Caco-2 (cell line): ENCODE results near the gene SPAG17. TPM values are rescaled to one million over a fixed set of nuclear protein-coding genes. Genes with fewer than 3 reads are reported as not detected.

ENCODE experiments used
- BruUV-seq: library from RNA; stranded (reverse); fragments of 400-500 nt; replicated peaks from 2 replicates; lab custom pipeline; 2021; lab: Mats Ljungman, UMichigan
- CTCF ChIA-PET: fragments of 300-600 bp; sonication (Branson Sonifier 250); formaldehyde crosslinking; loops from one replicate; lab custom pipeline; 2022; ENCODE audit warnings: antibody characterized with exemption; lab: Charles Lee
- POLR2A ChIA-PET: fragments of 300-600 bp; sonication (Branson Sonifier 250); formaldehyde crosslinking; loops from one replicate; lab custom pipeline; 2022; ENCODE audit warnings: antibody characterized with exemption; lab: Charles Lee
- DNase-seq, 2 experiments: peaks; one replicate each; pipeline versions ENCODE4 v3.0.0 to v3.0.0-alpha.2; 2020 to 2022
- H3K27me3 ChIP-seq: replicated peaks from 2 replicates; pipeline ENCODE4 v1.6.0; 2011; ENCODE audit warnings: low read length; ENCODE audit not compliant: control insufficient read depth, insufficient read depth
- H3K36me3 ChIP-seq: 2 replicates; pipeline ENCODE4 v1.5.1; 2011; ENCODE audit warnings: low read length; ENCODE audit not compliant: control insufficient read depth, insufficient read depth
- H3K4me1 ChIP-seq: fragments of 250-450 bp; sonication (Bioruptor Pico); 2 replicates; pipeline ENCODE4 v1.5.1; 2020; ENCODE audit warnings: mild to moderate bottlenecking
- H3K4me3 ChIP-seq: 2 replicates; pipeline ENCODE4 v1.5.1; 2011; ENCODE audit warnings: low read depth, mild to moderate bottlenecking, control low read depth, low read length
- H3K9me3 ChIP-seq: fragments of 250-450 bp; sonication (Bioruptor Pico); 2 replicates; pipeline ENCODE4 v1.5.1; 2020; ENCODE audit warnings: mild to moderate bottlenecking, moderate library complexity
- H3K27ac Mint-ChIP-seq: one replicate; pipeline ENCODE4 v1.8.0; 2022; ENCODE audit warnings: mixed read lengths; ENCODE audit not compliant: unreplicated experiment
- H3K27me3 Mint-ChIP-seq: one replicate; pipeline ENCODE4 v1.8.0; 2022; ENCODE audit warnings: mixed read lengths; ENCODE audit not compliant: insufficient read depth, unreplicated experiment
- H3K36me3 Mint-ChIP-seq: one replicate; pipeline ENCODE4 v1.8.0; 2022; ENCODE audit warnings: mild to moderate bottlenecking, mixed read lengths; ENCODE audit not compliant: insufficient read depth, unreplicated experiment
- H3K4me1 Mint-ChIP-seq: one replicate; pipeline ENCODE4 v1.8.0; 2022; ENCODE audit warnings: low read depth, mixed read lengths; ENCODE audit not compliant: unreplicated experiment
- H3K4me3 Mint-ChIP-seq: one replicate; pipeline ENCODE4 v1.8.0; 2022; ENCODE audit warnings: mild to moderate bottlenecking, moderate library complexity, mixed read lengths; ENCODE audit not compliant: unreplicated experiment
- H3K9me3 Mint-ChIP-seq: one replicate; pipeline ENCODE4 v1.8.0; 2022; ENCODE audit warnings: mixed read lengths; ENCODE audit not compliant: unreplicated experiment
- intact Hi-C: fragments of 100-400 bp; cut with micrococcal nuclease; formaldehyde crosslinking; loops from one replicate; pipeline ENCODE4 v1.10.0; 2022; ENCODE audit not compliant: unreplicated experiment
- total RNA-seq: library from RNA; stranded (reverse); gene quantifications from 2 replicates; pipeline ENCODE4 v1.2.3, GENCODE V29; 2022
- TF ChIP-seq, protein P1 (sequence below), 2 experiments: fragments of 200-600 bp in 1 of 2; IDR thresholded peaks; 1 replicate in 1 of 2; 2 replicates in 1 of 2; pipeline versions ENCODE4 v1.5.1 to v1.8.0; 2011 to 2022; ENCODE audit warnings: antibody characterized with exemption in 1 of 2, control low read depth in 1 of 2, inconsistent platforms in 1 of 2, low read depth in 1 of 2, low read length in 1 of 2, mild to moderate bottlenecking in 1 of 2, moderate library complexity in 1 of 2; ENCODE audit not compliant: insufficient read depth in 1 of 2, severe bottlenecking in 1 of 2, unreplicated experiment in 1 of 2

SPAG17 gene
- total RNA-seq, 1 experiment from 2014 or later, result not detected

GRCh38 chr1:118032883-118033282 lies 152.1 kb downstream of the SPAG17 start:
- H3K4me3 ChIP-seq, result no peak overlapping the region
- H3K36me3 Mint-ChIP-seq, result no peaks in the 10 kb centered on the region
- no peak overlapping the region for H3K27ac Mint-ChIP-seq
- ChIA-PET POLR2A (no interaction called here), CTCF (no interaction called here)
- H3K36me3 ChIP-seq, result no peaks in the 10 kb centered on the region
- H3K4me1 Mint-ChIP-seq, result no peaks in the 10 kb centered on the region
- H3K9me3 ChIP-seq, result no peaks in the 10 kb centered on the region
- peaks cover 6% of the 10 kb centered on the region for H3K27me3 Mint-ChIP-seq
- no peak overlapping the region for H3K4me3 Mint-ChIP-seq
- TF ChIP-seq, protein P1, sequence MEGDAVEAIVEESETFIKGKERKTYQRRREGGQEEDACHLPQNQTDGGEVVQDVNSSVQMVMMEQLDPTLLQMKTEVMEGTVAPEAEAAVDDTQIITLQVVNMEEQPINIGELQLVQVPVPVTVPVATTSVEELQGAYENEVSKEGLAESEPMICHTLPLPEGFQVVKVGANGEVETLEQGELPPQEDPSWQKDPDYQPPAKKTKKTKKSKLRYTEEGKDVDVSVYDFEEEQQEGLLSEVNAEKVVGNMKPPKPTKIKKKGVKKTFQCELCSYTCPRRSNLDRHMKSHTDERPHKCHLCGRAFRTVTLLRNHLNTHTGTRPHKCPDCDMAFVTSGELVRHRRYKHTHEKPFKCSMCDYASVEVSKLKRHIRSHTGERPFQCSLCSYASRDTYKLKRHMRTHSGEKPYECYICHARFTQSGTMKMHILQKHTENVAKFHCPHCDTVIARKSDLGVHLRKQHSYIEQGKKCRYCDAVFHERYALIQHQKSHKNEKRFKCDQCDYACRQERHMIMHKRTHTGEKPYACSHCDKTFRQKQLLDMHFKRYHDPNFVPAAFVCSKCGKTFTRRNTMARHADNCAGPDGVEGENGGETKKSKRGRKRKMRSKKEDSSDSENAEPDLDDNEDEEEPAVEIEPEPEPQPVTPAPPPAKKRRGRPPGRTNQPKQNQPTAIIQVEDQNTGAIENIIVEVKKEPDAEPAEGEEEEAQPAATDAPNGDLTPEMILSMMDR (IDR thresholded peaks at IDR 0.05; ENCODE audit: insufficient read depth in 1 of 2, low read depth in 1 of 2, low read length in 1 of 2, severe bottlenecking in 1 of 2, unreplicated experiment in 1 of 2), result no peak
- no peaks in the 10 kb centered on the region for H3K9me3 Mint-ChIP-seq
- no peak for DNase-seq
- intact Hi-C loops, result no loop called here
- BruUV-seq, result no TSS peak
- no peaks in the 10 kb centered on the region for H3K27me3 ChIP-seq
- H3K4me1 ChIP-seq, result no peaks in the 10 kb centered on the region

DNA sequence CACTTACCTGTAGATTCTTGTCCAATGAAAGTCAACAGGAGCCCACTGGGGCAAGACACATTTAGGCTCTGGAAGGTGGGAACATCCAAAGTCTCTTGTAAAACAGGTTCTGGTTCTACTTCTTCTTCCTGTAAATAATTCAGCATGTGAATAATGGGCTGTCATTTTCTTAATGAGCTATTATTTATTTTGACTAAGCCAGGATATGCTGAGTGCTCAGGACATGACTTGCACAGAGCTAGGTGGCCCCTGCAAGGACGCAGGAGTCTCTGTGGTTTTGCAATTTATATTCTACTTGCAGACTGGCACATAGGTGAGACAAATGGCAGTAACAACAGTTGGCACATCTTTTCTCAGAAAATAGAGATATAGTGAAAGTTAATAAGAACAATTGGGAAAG lies 156.8 kb downstream of the SPAG17 start:
- ChIA-PET POLR2A (no interaction called here), CTCF (no interaction called here)
- no peaks in the 10 kb centered on the region for H3K4me1 ChIP-seq
- no TSS peak for BruUV-seq
- intact Hi-C loops, result no loop called here
- H3K27ac Mint-ChIP-seq, result no peak overlapping the region
- peaks cover 12% of the 10 kb centered on the region for H3K27me3 Mint-ChIP-seq
- no peaks in the 10 kb centered on the region for H3K4me1 Mint-ChIP-seq
- no peaks in the 10 kb centered on the region for H3K36me3 ChIP-seq
- H3K27me3 ChIP-seq, result no peaks in the 10 kb centered on the region
- TF ChIP-seq, protein P1 (IDR thresholded peaks at IDR 0.05; ENCODE audit: insufficient read depth in 1 of 2, low read depth in 1 of 2, low read length in 1 of 2, severe bottlenecking in 1 of 2, unreplicated experiment in 1 of 2), result no peak
- no peak for DNase-seq
- H3K4me3 Mint-ChIP-seq, result no peak overlapping the region
- H3K9me3 ChIP-seq, result no peaks in the 10 kb centered on the region
- no peaks in the 10 kb centered on the region for H3K9me3 Mint-ChIP-seq
- no peaks in the 10 kb centered on the region for H3K36me3 Mint-ChIP-seq
- no peak overlapping the region for H3K4me3 ChIP-seq

- TF ChIP-seq, protein P1 (IDR thresholded peaks at IDR 0.05; ENCODE audit: insufficient read depth in 1 of 2, low read depth in 1 of 2, low read length in 1 of 2, severe bottlenecking in 1 of 2, unreplicated experiment in 1 of 2), result no peak
- H3K4me3 Mint-ChIP-seq, result no peak overlapping the region
- no peaks in the 10 kb centered on the region for H3K36me3 Mint-ChIP-seq
- CTCF ChIA-PET, result no interaction called here
- H3K9me3 Mint-ChIP-seq, result no peaks in the 10 kb centered on the region
- no peaks in the 10 kb centered on the region for H3K4me1 ChIP-seq
- H3K36me3 ChIP-seq, result no peaks in the 10 kb centered on the region
- no peak for DNase-seq
- no peaks in the 10 kb centered on the region; the same call in 1 of the 2 replicates for H3K27me3 ChIP-seq
- H3K4me1 Mint-ChIP-seq, result no peaks in the 10 kb centered on the region
- no peaks in the 10 kb centered on the region for H3K9me3 ChIP-seq
- H3K27ac Mint-ChIP-seq, result no peak overlapping the region
- H3K4me3 ChIP-seq, result no peak overlapping the region
- POLR2A ChIA-PET, result no interaction called here
- H3K27me3 Mint-ChIP-seq, result peaks cover 11% of the 10 kb centered on the region
- intact Hi-C loops, result no loop called here
- BruUV-seq, result no TSS peak
Measured at GRCh38 chr1:118023199-118023598, 161.8 kb downstream of the SPAG17 start.
